OCI-LY3 (cell line): ENCODE results near the gene FRMPD4.

Source experiments
- H2AFZ ChIP-seq: fragments of 200-600, 300-600 bp; shearing (Covaris generic); 2 replicates; pipeline ENCODE4 v1.6.0; 2014; ENCODE audit warnings: antibody characterized with exemption, low read depth, low read length
- H3K27ac ChIP-seq: fragments of 200-600, 300-600 bp; sonication (generic); 2 replicates; pipeline ENCODE4 v1.5.1; 2014; ENCODE audit warnings: mild to moderate bottlenecking, low read length, moderate library complexity, mixed read lengths
- H3K27me3 ChIP-seq: fragments of 200-600, 300-600 bp; sonication (generic); 2 replicates; pipeline ENCODE4 v1.6.1; 2014; ENCODE audit warnings: low read depth, low read length, mixed read lengths
- H3K36me3 ChIP-seq: fragments of 200-600, 300-600 bp; sonication (generic); replicated peaks from 2 replicates; pipeline ENCODE3; 2014; ENCODE audit warnings: low read depth, low read length, mixed read lengths
- H3K4me1 ChIP-seq: fragments of 300-600, 200-600 bp; sonication (generic); 2 replicates; pipeline ENCODE4 v1.6.1; 2014; ENCODE audit warnings: low read length, mixed read lengths
- H3K4me2 ChIP-seq: fragments of 200-600, 300-600 bp; sonication (generic); 2 replicates; pipeline ENCODE4 v1.6.1; 2014; ENCODE audit warnings: low read length, mixed read lengths
- H3K4me3 ChIP-seq: fragments of 300-600, 200-600 bp; sonication (generic); 2 replicates; pipeline ENCODE4 v1.5.1; 2014; ENCODE audit warnings: antibody characterized with exemption, mild to moderate bottlenecking, low read length, moderate library complexity
- H3K79me2 ChIP-seq: fragments of 300-600, 200-600 bp; shearing (Covaris generic); 2 replicates; pipeline ENCODE4 v1.6.1; 2014; ENCODE audit warnings: mild to moderate bottlenecking, low read length, mixed read lengths
- H3K9ac ChIP-seq: fragments of 300-600, 200-600 bp; shearing (Covaris generic); 2 replicates; pipeline ENCODE4 v1.6.0; 2014; ENCODE audit warnings: mild to moderate bottlenecking, low read length, moderate library complexity
- H3K9me3 ChIP-seq: fragments of 200-600, 300-600 bp; shearing (Covaris generic); 2 replicates; pipeline ENCODE4 v1.6.1; 2014; ENCODE audit warnings: low read length, mixed read lengths; ENCODE audit not compliant: insufficient read depth
- H4K20me1 ChIP-seq: fragments of 200-600, 300-600 bp; sonication (generic); 2 replicates; pipeline ENCODE4 v1.6.1; 2016; ENCODE audit warnings: low read length, mixed read lengths; ENCODE audit not compliant: insufficient read depth
- EZH2phosphoT487 ChIP-seq: fragments of 200-600 bp; shearing (Covaris generic); IDR thresholded peaks from 2 replicates; pipeline ENCODE4 v1.6.1; 2018; ENCODE audit warnings: antibody characterized with exemption, mixed run types, low read depth
- TF ChIP-seq, protein P1 (sequence below): fragments of 200-600, 300-600 bp; sonication (generic); IDR thresholded peaks from 2 replicates; pipeline ENCODE4 v1.5.1; 2014; ENCODE audit warnings: antibody characterized with exemption, low read length, low read depth

FRMPD4 gene

DNA sequence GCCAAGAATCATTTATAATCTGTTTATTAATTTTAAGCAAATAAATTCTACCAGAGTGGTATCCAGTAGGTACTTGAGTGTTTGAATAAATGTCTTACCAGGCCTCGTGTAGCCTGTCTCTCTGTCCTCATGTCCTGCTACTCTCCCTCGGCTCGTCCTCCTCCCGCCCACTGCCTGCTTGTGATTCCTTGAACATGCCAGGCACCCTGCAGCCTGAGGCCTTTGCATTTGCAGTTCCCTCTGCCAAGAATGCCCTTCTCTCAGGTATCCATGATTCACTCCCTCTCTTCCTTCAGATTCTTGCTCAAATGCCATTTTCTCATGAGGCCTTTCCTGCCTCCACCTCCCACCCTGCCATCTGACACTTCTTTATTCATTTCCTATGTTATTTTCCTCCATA is 443.3 kb downstream of the FRMPD4 start:
- TF ChIP-seq, protein P1, sequence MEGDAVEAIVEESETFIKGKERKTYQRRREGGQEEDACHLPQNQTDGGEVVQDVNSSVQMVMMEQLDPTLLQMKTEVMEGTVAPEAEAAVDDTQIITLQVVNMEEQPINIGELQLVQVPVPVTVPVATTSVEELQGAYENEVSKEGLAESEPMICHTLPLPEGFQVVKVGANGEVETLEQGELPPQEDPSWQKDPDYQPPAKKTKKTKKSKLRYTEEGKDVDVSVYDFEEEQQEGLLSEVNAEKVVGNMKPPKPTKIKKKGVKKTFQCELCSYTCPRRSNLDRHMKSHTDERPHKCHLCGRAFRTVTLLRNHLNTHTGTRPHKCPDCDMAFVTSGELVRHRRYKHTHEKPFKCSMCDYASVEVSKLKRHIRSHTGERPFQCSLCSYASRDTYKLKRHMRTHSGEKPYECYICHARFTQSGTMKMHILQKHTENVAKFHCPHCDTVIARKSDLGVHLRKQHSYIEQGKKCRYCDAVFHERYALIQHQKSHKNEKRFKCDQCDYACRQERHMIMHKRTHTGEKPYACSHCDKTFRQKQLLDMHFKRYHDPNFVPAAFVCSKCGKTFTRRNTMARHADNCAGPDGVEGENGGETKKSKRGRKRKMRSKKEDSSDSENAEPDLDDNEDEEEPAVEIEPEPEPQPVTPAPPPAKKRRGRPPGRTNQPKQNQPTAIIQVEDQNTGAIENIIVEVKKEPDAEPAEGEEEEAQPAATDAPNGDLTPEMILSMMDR, result no peak
- TF ChIP-seq EZH2phosphoT487, result no peak
- Histone ChIP-seq H3K27me3 (no peaks in the 10 kb centered on the region), H3K36me3 (no peaks in the 10 kb centered on the region), H2AFZ (no peak overlapping the region), H3K4me3 (no peak overlapping the region), H3K27ac (no peak overlapping the region), H3K4me2 (no peak overlapping the region), H3K9me3 (no peaks in the 10 kb centered on the region), H3K4me1 (0 out of 2 replicates have a peak, but pooled peaks cover 3% of the 10 kb centered on the region), H3K79me2 (no peaks in the 10 kb centered on the region), H3K9ac (no peak overlapping the region), H4K20me1 (no peaks in the 10 kb centered on the region)

DNA sequence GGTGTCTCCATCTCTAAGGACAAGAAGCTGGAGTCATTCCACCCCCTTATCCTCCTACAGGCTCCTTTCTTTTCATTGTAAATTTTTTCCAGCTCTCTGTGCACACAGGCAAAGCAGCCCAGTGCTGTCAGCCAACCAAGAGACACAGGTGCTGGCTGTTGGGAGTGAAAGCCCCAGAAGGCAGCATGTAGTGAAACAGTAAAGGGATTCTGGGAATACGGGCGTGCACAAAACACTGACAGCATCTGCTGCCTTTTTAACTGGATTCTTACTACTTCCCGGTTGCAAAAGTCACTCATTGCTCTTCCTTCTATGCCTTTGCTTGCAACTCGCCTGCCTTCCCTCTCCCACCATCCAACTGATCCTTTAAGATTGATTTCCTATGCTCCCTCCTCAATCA is 444.4 kb downstream of the FRMPD4 start:
- Histone ChIP-seq H3K79me2 (no peaks in the 10 kb centered on the region), H3K27me3 (no peaks in the 10 kb centered on the region), H2AFZ (no peak overlapping the region), H3K27ac (no peak overlapping the region), H3K4me1 (0 out of 2 replicates have a peak, but pooled peaks cover 3% of the 10 kb centered on the region), H3K36me3 (no peaks in the 10 kb centered on the region), H3K4me2 (no peak overlapping the region), H3K9me3 (no peaks in the 10 kb centered on the region), H3K9ac (no peak overlapping the region), H3K4me3 (no peak overlapping the region), H4K20me1 (no peaks in the 10 kb centered on the region)
- TF ChIP-seq, protein P1, result no peak

DNA sequence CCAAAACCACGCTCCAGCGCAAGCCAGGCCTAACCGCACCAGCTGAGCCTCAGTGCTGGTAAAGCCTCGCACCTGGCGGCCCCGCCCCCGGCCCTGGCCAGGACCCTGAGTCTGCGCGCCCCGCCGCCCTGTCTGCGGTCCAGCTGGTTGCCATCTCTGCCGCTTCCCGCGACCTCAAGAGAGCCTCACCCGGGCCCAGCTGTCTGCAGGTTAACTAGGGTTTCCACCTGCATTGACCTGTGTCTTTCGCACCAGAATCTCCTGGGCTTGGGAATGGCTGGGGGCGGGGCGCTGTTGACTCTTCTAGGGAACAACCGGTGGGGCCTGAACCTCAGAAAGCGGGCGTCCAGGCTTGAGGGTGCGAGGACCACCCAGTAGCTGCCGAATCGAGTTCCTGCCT is 445.3 kb downstream of the FRMPD4 start:
- H3K9ac ChIP-seq, result no peak overlapping the region
- no peaks in the 10 kb centered on the region for H3K36me3 ChIP-seq
- H3K4me2 ChIP-seq, result no peak overlapping the region
- H3K27me3 ChIP-seq, result no peaks in the 10 kb centered on the region
- no peak overlapping the region for H3K27ac ChIP-seq
- no peaks in the 10 kb centered on the region for H3K79me2 ChIP-seq
- H4K20me1 ChIP-seq, result no peaks in the 10 kb centered on the region
- H3K4me1 ChIP-seq, result 0 out of 2 replicates have a peak, but pooled peaks cover 3% of the 10 kb centered on the region
- H3K9me3 ChIP-seq, result no peaks in the 10 kb centered on the region
- no peak overlapping the region for H3K4me3 ChIP-seq
- TF ChIP-seq, protein P1, result no peak
- TF ChIP-seq EZH2phosphoT487, result no peak
- H2AFZ ChIP-seq, result no peak overlapping the region

DNA sequence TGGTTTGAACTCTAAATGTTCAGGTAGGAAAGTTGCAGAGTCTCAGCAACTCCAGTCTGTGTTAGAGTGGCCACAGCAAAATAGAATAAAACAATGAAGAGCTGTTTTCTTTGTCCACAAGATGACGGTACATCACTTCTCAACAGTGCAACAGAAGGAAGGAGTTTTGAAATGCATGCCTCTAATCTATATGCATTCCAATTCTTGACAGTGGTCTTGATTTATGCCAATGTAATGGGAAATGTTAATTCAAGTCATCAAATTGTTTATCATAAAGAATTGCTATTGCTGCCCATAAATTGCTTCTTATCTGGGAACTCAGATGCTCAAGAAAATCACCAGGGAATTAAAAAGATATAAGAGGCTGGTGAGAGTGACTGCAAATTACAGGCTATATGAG is 457.4 kb downstream of the FRMPD4 start:
- no peaks in the 10 kb centered on the region for H4K20me1 ChIP-seq
- H3K79me2 ChIP-seq, result no peaks in the 10 kb centered on the region
- no peak overlapping the region for H3K4me2 ChIP-seq
- TF ChIP-seq, protein P1, result no peak
- TF ChIP-seq EZH2phosphoT487, result no peak
- H3K27me3 ChIP-seq, result 0 out of 2 replicates have a peak, but pooled peaks cover 5% of the 10 kb centered on the region
- no peaks in the 10 kb centered on the region for H3K4me1 ChIP-seq
- H3K9me3 ChIP-seq, result no peaks in the 10 kb centered on the region
- no peak overlapping the region for H3K4me3 ChIP-seq
- no peak overlapping the region for H3K27ac ChIP-seq
- H2AFZ ChIP-seq, result no peak overlapping the region
- H3K36me3 ChIP-seq, result no peaks in the 10 kb centered on the region
- H3K9ac ChIP-seq, result no peak overlapping the region
